IPS-20b (cell line): ENCODE measurements around the gene CADPS2.
A peak's percentile ranks its signal among the peaks of the same experiment; 100 is the strongest.

Experiments
- H3K27ac ChIP-seq: one replicate; pipeline ENCODE4 v1.5.1; 2013; ENCODE audit warnings: low read length
- H3K27me3 ChIP-seq: 2 replicates; pipeline ENCODE4 v1.6.1; 2013; ENCODE audit warnings: mild to moderate bottlenecking, low read length, inconsistent platforms; ENCODE audit not compliant: insufficient read depth
- H3K36me3 ChIP-seq: 2 replicates; pipeline ENCODE4 v1.6.1; 2013; ENCODE audit warnings: low read depth, mild to moderate bottlenecking, inconsistent platforms, low read length, moderate library complexity; ENCODE audit not compliant: insufficient read depth
- H3K4me1 ChIP-seq: 2 replicates; pipeline ENCODE4 v1.6.1; 2013; ENCODE audit warnings: mild to moderate bottlenecking, control low read depth, inconsistent platforms, low read length, moderate library complexity; ENCODE audit not compliant: insufficient read depth
- H3K4me3 ChIP-seq: 2 replicates; pipeline ENCODE4 v1.5.1; 2013; ENCODE audit warnings: mild to moderate bottlenecking, low read length, inconsistent platforms
- H3K9ac ChIP-seq: 2 replicates; pipeline ENCODE4 v1.6.1; 2013; ENCODE audit warnings: low read depth, mild to moderate bottlenecking, inconsistent platforms, low read length, moderate library complexity
- H3K9me3 ChIP-seq: 2 replicates; pipeline ENCODE4 v1.6.1; 2013; ENCODE audit warnings: mild to moderate bottlenecking, low read depth, low read length, inconsistent platforms; ENCODE audit not compliant: insufficient read depth

CADPS2 gene

DNA sequence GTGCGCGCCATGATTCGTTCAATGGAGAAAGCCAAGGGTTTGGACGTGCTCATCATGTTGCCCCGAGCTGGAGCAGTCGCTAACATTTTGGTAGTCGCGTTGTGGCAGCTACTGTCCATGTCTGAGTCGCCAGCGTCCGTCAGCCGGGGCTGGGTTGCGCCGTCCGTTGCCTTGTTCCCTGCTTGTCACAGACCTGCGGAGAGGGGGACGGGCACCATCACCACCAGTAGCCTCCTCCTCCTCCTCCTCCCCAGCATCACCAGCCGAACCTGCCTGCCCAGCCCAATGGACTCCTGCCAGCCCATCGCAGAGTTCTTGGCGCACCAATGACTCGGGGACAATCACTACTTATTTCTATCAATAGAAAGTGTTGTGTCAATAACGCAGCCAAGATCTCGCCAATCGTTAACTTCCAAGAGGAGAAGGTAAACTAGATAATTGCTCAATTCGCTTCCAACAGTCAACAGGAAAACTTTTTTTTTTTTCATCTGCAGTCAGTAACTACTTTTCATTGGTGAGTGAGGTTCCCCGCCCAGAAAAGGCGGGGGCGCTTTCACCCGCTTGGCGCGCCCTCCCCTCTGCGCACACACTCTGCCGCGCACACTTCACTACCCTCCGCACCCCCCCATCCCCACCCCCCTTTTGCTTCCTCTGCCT is 581.8 kb downstream of the CADPS2 start, which contains the start of gene FEZF1:
FEZF1 (minus strand) TSS at position 432 of the 657 bp plus-strand sequence; CDS start at position 119, 313 bp downstream.
- Histone ChIP-seq H3K4me3 (peak within 1 kb of the TSS; percentile 67), H3K9me3 (no peaks in the 10 kb centered on the region), H3K9ac (peak within 1 kb of the TSS; percentile 68; the same call in 1 of the 2 replicates), H3K36me3 (no peaks in the 10 kb centered on the region), H3K27me3 (peaks cover 100% of the 10 kb centered on the region), H3K4me1 (peaks cover 14% of the 10 kb centered on the region; the same call in 1 of the 2 replicates), H3K27ac (no peak within 1 kb of the TSS)

DNA sequence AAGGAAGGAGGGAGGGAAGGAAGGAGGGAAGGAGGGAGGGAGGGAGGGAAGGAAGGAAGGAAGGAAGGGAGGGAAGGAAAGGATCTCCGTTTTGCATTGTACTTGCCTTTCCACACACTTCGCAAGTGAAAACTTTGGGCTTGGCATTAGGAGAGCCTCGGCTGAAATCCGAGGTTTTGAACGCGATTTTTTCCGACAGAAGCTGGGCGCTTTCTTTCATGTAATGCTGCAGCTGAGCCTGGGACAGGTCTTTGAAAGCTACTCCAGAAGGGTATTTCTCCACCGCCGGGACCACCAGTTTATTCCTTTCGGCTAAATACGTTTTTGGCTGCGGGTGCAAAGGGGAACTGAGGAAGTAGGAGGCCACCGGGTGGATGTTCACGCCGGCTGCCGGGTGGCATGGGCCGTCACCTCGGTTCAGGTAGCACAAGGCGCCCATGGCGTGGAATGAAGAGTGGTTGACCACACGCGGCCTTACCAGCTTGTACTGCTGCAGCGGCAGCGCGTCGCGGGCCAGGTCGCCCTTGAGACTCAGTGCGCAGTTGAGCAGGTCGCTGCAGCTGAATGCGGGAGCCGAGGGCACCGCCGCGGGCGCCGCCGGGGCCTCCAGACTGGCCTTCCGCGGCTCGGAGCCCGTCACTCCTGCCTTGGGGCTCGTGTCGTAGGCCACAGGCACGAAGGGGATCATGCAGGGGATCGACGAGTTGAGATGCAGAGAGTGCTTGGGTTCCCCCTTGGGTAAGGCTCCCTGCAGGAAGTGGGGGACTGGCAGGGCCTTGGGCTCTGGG is 582.5 kb downstream of the CADPS2 start:
- no peaks in the 10 kb centered on the region for H3K36me3 ChIP-seq
- peak overlapping the region; percentile 67 for H3K4me3 ChIP-seq
- peaks cover 12% of the 10 kb centered on the region; the same call in 1 of the 2 replicates for H3K4me1 ChIP-seq
- H3K9ac ChIP-seq = peak overlapping the region; percentile 1; the same call in 1 of the 2 replicates
- H3K9me3 ChIP-seq = no peaks in the 10 kb centered on the region
- H3K27me3 ChIP-seq = peaks cover 100% of the 10 kb centered on the region
- H3K27ac ChIP-seq = no peak overlapping the region

DNA sequence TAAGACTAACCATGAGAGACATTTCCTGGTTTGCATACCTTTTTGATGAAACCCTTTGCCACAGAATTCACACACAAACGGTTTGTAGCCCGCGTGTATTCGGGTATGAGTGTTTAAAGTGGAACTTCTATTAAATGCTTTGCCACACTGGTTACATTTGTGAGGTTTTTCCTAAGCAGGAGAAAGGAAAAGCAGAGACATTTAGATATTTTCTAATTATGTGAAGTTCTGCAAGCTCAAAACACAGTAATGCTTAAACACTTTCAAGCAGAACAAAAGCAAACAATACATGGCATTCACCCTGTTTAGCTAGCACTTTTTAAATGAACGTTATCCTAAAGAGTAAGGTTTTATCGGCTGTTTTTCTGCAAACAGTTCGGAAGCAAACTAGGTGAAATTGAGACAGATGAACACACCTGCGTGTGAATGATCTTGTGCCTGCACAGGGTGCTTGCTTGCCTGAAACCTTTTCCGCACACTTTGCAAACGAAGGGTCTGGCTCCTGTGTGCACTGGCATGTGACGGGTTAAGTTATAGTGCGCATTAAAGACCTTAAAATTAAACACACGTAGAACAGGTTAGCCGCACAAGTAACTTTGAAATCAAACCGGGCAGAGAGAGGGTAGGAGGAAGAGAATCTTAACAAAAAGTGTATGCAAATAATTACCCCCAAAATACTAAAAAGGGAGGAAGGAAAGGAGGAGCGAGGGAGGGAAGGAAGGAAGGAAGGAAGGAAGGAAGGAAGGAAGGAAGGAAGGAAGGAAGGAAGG is 583.3 kb downstream of the CADPS2 start:
- H3K36me3 ChIP-seq = no peaks in the 10 kb centered on the region
- no peaks in the 10 kb centered on the region for H3K9me3 ChIP-seq
- H3K27me3 ChIP-seq = peaks cover 100% of the 10 kb centered on the region
- H3K4me3 ChIP-seq = peak overlapping the region; percentile 67
- no peak overlapping the region for H3K9ac ChIP-seq
- peaks cover 9% of the 10 kb centered on the region; the same call in 1 of the 2 replicates for H3K4me1 ChIP-seq
- no peak overlapping the region for H3K27ac ChIP-seq

DNA sequence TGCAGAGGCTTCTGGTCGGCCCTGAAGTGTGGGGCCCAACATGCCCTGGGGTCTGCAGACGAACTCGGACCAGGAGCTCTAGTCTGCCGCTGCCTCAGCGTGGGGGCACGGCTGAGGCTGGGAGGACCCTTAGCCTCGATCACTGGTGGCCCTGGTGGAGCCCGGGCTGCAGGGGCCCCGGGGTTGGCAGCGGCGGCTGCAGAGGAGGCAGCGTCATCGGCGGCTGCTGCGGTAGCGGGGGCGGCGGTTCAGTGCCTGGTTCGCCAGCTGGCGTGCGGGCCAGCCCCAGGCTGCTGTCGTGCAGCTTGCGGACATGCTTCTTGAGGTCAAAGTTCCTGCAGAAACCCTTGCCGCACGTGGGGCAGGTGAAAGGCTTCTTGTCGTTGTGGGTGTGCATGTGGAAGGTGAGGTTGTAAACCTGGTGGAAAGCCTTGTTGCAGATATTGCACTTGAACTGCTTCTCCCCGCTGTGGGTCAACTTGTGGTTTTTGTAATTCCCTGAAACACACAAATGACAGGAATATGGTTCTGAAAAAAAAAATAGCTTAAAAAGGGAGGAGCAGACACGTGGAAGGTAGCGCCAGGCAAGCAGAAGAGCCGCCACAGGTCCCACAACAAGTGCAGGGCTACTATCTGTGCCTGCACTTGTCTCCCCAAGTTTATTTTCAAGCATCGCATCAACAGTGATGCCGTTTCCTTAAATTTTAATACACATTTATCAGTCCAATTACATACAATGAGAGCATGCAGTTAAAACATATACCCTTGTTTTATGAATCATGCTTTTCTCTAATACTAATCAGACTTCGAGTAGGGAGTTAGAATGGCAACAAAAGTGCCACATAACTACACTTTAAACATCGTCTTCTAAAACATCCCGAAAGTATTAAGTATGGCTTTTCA is 584.2 kb downstream of the CADPS2 start:
- no peaks in the 10 kb centered on the region for H3K9me3 ChIP-seq
- peaks cover 100% of the 10 kb centered on the region for H3K27me3 ChIP-seq
- no peaks in the 10 kb centered on the region for H3K36me3 ChIP-seq
- no peak overlapping the region for H3K27ac ChIP-seq
- H3K9ac ChIP-seq = no peak overlapping the region
- H3K4me1 ChIP-seq = peaks cover 7% of the 10 kb centered on the region; the same call in 1 of the 2 replicates
- H3K4me3 ChIP-seq = peak overlapping the region; percentile 67; the same call in 1 of the 2 replicates

DNA sequence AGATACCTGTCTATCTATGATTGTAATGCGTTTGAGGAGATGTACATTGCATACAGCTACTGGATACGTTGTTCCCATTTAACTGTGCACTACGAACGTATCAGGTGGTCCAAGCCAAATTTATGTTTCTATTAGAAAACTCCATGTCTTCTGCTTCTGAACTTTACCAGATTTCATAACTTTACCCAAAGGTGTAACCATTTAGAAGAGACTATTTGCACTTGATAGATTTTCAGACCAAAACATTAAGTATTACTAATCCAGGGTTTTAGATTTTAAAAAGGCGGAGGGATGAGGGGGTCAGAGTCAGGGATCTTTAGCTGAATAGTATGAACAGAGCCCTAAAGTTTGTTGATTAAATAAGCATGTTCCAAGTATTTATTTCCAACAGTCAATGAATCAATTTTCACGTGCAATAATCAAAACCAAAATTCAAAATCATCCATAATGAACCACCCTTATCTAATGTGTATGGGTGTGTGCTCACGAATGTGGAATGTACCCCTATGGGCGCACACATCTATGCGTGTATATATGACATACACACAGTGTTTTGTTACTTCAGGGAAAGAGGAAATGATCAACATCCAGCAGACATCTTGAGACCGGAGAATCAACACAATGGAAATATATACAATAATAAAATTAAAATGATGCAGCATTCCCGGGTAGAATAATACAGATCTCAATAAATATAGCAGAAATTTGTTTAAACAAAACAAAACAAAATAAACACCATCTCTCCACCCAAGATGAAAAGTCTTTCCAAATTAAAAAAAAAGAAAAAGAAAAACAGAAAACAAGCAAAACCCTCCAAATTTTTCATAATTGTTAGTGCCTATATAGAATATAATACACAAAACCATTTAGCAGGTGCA is 585.1 kb downstream of the CADPS2 start:
- Histone ChIP-seq H3K4me1 (peaks cover 7% of the 10 kb centered on the region; the same call in 1 of the 2 replicates), H3K4me3 (peak overlapping the region; percentile 71; the same call in 1 of the 2 replicates), H3K27me3 (peaks cover 100% of the 10 kb centered on the region), H3K9ac (no peak overlapping the region), H3K27ac (no peak overlapping the region), H3K9me3 (no peaks in the 10 kb centered on the region), H3K36me3 (no peaks in the 10 kb centered on the region)

DNA sequence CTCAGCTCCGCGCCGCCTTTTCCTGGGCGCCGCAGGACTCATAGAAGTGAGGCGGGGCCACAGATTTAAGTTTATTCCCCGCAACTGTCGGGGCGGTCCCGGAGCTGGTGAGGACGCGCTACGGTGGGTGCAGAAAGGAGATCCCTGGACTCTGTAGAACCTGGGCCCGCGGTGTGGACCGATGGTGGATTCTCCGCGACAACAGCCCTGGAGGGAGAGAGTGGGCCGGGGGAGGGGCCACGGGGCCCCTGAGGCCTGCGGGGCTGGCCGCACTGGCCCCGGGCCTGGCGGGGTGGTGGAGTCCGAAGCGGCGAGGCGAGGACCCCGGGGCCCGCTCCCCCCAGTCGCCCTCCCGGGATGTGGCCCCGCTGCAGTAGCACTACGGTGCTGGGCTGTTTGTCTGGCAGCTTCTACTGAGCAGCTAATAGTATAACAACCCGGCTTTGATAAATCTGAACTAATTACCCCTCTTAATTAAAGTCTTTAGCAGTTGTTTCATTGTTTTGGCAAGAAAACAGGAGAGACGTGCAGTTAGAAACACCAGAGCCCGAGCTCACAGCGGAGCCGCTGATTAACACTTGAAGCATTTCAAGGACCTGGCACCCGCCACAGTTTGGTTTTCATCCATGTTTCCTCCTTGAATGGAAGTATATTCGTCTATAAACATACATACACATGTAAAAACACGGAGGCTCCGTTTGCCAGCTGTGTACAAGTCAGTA is 585.9 kb downstream of the CADPS2 start:
- Histone ChIP-seq H3K9me3 (no peaks in the 10 kb centered on the region), H3K36me3 (no peaks in the 10 kb centered on the region), H3K4me3 (peak overlapping the region; percentile 71), H3K4me1 (peaks cover 7% of the 10 kb centered on the region; the same call in 1 of the 2 replicates), H3K27ac (no peak overlapping the region), H3K27me3 (peaks cover 98% of the 10 kb centered on the region), H3K9ac (peak overlapping the region; percentile 7; the same call in 1 of the 2 replicates)

DNA sequence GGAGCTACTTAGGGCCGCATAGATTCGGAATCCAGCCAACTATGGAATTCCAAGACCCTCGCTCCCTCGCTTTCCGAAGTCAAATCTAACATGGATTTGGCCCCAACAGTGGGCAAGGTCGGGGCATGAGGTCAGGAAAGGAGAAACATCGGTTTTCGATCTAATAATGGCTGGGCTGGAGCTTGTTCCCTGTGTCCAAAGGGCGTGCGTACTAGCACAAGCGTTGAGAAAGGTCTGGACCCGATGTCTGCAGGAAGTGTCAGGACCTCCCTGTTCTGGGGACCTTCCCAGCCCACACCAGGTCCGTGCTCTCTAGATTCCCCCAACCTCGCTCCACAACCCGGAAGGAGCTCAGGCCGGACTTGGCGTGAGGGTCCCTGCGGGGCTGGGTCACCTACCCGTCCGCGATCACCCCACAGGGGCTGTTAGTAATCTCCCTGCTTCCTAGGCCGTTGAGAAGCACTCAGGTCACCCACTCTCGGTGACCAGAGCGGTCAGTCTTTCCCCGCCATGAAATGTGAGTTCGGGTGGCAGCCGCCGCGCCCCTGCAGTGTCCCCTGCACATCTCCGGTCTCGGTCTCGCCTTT is 586.5 kb downstream of the CADPS2 start:
- Histone ChIP-seq H3K36me3 (no peaks in the 10 kb centered on the region), H3K9ac (peak overlapping the region; percentile 7; the same call in 1 of the 2 replicates), H3K27me3 (peaks cover 94% of the 10 kb centered on the region), H3K4me3 (peak overlapping the region; percentile 71), H3K4me1 (peaks cover 7% of the 10 kb centered on the region; the same call in 1 of the 2 replicates), H3K27ac (no peak overlapping the region), H3K9me3 (no peaks in the 10 kb centered on the region)

DNA sequence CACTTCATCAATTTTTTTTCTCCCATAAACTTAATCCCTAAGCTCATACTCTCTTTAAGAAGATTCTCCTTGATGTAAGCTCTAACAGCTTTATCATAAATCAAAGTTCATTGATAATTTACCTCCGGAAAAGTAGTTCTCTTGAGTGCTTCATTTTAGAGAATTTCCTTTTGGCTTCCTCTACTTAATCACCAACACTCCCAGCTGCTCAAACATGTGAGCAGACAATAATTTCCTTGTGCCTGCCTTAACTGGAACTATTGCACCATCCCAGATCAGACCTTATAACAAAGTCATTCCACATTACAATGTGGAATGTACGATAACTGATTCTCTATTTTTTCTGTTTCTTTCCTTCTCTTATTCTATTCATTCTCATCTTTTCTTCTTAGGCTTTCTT is 587.6 kb downstream of the CADPS2 start:
- Histone ChIP-seq H3K36me3 (no peaks in the 10 kb centered on the region), H3K9me3 (no peaks in the 10 kb centered on the region), H3K27me3 (peaks cover 83% of the 10 kb centered on the region), H3K9ac (no peak overlapping the region), H3K27ac (no peak overlapping the region), H3K4me3 (no peak overlapping the region), H3K4me1 (peaks cover 7% of the 10 kb centered on the region; the same call in 1 of the 2 replicates)

DNA sequence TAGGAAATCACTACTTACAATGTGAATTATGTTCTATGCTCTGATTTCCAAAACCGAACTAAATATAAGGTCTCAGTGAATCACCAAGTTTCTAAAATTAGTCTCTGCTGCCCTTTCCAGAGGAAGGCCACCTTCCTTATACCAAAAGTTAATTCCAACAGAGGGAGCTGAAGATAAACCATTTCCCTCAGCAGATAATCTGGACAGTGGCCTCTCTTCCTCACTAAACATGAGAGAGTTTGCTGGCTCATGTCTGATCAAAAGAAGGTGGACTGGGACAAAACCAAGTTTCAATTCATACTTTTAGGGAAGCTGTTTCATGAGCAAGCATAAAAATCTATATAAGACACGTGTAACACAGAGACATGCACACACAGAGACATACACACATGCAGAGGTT is 588.1 kb downstream of the CADPS2 start:
- Histone ChIP-seq H3K4me3 (no peak overlapping the region), H3K9me3 (no peaks in the 10 kb centered on the region), H3K36me3 (no peaks in the 10 kb centered on the region), H3K27ac (no peak overlapping the region), H3K4me1 (peaks cover 7% of the 10 kb centered on the region; the same call in 1 of the 2 replicates), H3K9ac (no peak overlapping the region), H3K27me3 (peaks cover 78% of the 10 kb centered on the region)
